Neutrophil (primary cell): ENCODE data around the gene CABCOCO1.

Experiments used
- H3K27ac ChIP-seq: fragments of 200-600 bp; sonication (generic); 2 replicates; pipeline ENCODE4 v1.5.1; 2016; ENCODE audit warnings: mild to moderate bottlenecking, moderate library complexity
- H3K27me3 ChIP-seq: fragments of 200-600 bp; sonication (generic); 2 replicates; pipeline ENCODE4 v1.6.0; 2016; ENCODE audit warnings: mild to moderate bottlenecking
- H3K36me3 ChIP-seq: fragments of 200-600 bp; sonication (generic); 2 replicates; pipeline ENCODE4 v1.5.1; 2017
- H3K4me1 ChIP-seq, 2 experiments: fragments of 200-600 bp in 1 of 2; sonication (generic) in 1 of 2; 1 replicate in 1 of 2; 2 replicates in 1 of 2; pipeline versions ENCODE4 v1.5.1 to v1.6.1; 2013 to 2016; ENCODE audit warnings: low read depth in 1 of 2, low read length in 1 of 2, mild to moderate bottlenecking in 1 of 2, moderate library complexity in 1 of 2; ENCODE audit not compliant: control insufficient read depth in 1 of 2, insufficient read depth in 1 of 2
- H3K4me3 ChIP-seq, 2 experiments: fragments of 200-600 bp in 1 of 2; sonication (generic) in 1 of 2; 1 replicate in 1 of 2; 2 replicates in 1 of 2; pipeline ENCODE4 v1.5.1; 2013 to 2016; ENCODE audit warnings: low read depth in 1 of 2, low read length in 1 of 2, mild to moderate bottlenecking in 1 of 2, moderate library complexity in 1 of 2
- H3K9me3 ChIP-seq: fragments of 200-600 bp; sonication (generic); 2 replicates; pipeline ENCODE4 v1.5.1; 2016
- TF ChIP-seq, protein P1 (sequence below): fragments of 200-600 bp; sonication (generic); IDR thresholded peaks from 2 replicates; pipeline ENCODE4 v1.5.1; 2016; ENCODE audit warnings: antibody characterized with exemption

CABCOCO1 gene

GRCh38 chr10:61776615-61777266 lies 114.0 kb downstream of the CABCOCO1 start:
- Histone ChIP-seq H3K4me3 (no peak overlapping the region), H3K27me3 (no peaks in the 10 kb centered on the region), H3K4me1 (no peaks in the 10 kb centered on the region), H3K36me3 (no peaks in the 10 kb centered on the region), H3K27ac (no peak overlapping the region), H3K9me3 (no peaks in the 10 kb centered on the region)
- TF ChIP-seq, protein P1, sequence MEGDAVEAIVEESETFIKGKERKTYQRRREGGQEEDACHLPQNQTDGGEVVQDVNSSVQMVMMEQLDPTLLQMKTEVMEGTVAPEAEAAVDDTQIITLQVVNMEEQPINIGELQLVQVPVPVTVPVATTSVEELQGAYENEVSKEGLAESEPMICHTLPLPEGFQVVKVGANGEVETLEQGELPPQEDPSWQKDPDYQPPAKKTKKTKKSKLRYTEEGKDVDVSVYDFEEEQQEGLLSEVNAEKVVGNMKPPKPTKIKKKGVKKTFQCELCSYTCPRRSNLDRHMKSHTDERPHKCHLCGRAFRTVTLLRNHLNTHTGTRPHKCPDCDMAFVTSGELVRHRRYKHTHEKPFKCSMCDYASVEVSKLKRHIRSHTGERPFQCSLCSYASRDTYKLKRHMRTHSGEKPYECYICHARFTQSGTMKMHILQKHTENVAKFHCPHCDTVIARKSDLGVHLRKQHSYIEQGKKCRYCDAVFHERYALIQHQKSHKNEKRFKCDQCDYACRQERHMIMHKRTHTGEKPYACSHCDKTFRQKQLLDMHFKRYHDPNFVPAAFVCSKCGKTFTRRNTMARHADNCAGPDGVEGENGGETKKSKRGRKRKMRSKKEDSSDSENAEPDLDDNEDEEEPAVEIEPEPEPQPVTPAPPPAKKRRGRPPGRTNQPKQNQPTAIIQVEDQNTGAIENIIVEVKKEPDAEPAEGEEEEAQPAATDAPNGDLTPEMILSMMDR, result no peak

DNA sequence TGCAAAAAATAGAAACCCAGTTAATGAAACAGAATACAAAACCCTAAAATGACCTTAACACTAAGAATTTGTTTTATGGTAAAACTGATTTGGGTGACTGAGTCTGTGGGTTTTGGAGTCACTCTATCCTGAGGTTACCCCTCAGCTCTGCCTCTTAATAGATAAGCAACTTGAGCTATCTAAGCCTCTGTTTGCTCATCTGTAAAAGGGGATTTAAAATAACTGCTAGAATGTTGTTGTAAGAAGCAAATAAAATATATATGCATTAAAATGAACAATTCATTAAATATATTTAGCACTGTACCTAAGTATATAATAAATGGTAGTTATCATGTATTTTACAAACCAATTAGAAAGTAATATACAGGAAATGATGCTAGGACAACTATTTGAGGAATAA lies 115.4 kb downstream of the CABCOCO1 start:
- Histone ChIP-seq H3K9me3 (no peaks in the 10 kb centered on the region), H3K27me3 (no peaks in the 10 kb centered on the region), H3K4me3 (no peak overlapping the region), H3K27ac (no peak overlapping the region), H3K4me1 (no peaks in the 10 kb centered on the region), H3K36me3 (no peaks in the 10 kb centered on the region)
- TF ChIP-seq, protein P1, result no peak

DNA sequence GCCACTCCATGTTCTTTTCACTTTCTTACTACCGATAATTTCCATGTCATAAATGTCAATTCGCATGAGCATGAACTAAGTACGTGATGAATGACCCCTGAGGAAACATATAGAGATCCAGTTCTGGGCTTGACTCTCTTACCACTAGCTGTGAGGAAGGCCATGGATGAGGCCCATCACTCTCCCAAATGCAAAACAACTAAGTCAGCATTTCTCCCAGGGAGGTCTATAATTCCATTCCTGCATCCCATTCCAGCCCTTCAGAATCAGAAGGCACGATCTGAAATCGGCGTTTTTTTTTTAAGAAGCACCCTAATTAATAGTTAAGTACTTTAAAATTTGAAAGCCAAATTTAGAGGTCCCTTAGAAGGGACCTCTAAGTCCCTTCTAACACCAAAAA lies 116.5 kb downstream of the CABCOCO1 start:
- H3K4me1 ChIP-seq, result no peaks in the 10 kb centered on the region
- H3K27me3 ChIP-seq, result no peaks in the 10 kb centered on the region
- no peak overlapping the region for H3K27ac ChIP-seq
- no peaks in the 10 kb centered on the region for H3K36me3 ChIP-seq
- TF ChIP-seq, protein P1, result no peak
- H3K4me3 ChIP-seq, result no peak overlapping the region
- H3K9me3 ChIP-seq, result no peaks in the 10 kb centered on the region

DNA sequence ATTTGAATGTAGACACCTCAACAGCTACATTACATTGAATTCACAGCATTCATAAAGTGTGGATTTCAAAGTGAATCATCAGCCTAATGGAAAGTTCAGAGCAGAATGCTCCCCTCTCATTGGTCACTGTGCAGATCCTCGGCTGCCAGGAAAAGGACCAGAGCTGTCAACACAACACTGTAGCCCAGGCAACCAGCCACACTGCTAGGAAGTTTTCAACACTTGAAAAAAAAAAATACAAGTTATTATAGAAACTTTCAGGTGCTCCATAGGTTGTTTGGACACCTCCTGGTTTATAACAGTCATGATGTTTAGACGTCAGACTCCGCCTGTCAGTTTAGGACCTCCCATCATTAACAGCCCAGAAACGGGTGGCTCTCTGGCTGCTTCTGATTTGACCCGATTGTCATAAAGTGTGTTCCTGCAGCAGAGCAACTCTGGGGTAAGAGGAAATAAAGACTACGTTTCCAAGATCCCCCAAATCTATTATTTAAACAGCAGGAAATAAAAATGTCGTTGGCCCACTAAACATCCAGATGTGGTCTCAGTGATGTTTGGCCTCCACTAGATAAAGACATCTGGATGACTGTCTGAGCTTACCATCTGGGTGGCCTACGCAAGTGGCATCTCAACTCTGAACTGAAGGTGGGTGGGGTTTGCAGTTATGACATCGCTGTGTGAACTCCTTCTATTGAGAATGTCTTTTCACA lies 117.4 kb downstream of the CABCOCO1 start:
- Histone ChIP-seq H3K36me3 (no peaks in the 10 kb centered on the region), H3K9me3 (no peaks in the 10 kb centered on the region), H3K27me3 (no peaks in the 10 kb centered on the region), H3K4me1 (no peaks in the 10 kb centered on the region), H3K27ac (no peak overlapping the region), H3K4me3 (no peak overlapping the region)
- TF ChIP-seq, protein P1, result no peak

DNA sequence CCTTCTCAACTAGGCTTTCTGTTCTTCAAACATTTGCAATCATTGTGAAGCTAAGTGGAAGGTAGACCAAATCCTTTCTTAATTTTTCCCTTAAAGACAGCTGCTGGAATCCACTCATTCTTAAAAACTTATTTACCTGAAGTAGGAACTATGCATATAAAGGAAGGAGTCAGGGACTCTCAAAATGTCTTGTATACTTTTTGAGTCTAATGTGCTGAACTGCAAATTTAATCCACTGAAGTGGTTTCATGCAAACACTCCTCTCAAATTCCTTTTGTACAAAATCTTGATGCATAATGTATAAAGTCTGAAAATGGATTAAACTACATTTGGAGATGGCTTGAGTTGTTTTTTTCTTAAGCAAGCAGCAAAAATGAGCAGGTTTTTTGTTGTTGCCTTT lies 118.0 kb downstream of the CABCOCO1 start:
- Histone ChIP-seq H3K9me3 (no peaks in the 10 kb centered on the region), H3K27ac (no peak overlapping the region), H3K27me3 (no peaks in the 10 kb centered on the region), H3K36me3 (no peaks in the 10 kb centered on the region), H3K4me1 (no peaks in the 10 kb centered on the region), H3K4me3 (no peak overlapping the region)
- TF ChIP-seq, protein P1, result no peak
